Suppressor macrophage treated with lipopolysaccharide for 4 hours (primary cell): ENCODE data around the gene ZMYND8.
"Not testable (repeated sequence)": the region's sequence is repeated elsewhere in the genome, so short reads cannot be mapped to it uniquely, and the experiment has no call there.

ENCODE experiments used
- DNase-seq: peaks from one replicate; pipeline ENCODE4 v3.0.0-alpha.2; 2020

ZMYND8 gene

DNA sequence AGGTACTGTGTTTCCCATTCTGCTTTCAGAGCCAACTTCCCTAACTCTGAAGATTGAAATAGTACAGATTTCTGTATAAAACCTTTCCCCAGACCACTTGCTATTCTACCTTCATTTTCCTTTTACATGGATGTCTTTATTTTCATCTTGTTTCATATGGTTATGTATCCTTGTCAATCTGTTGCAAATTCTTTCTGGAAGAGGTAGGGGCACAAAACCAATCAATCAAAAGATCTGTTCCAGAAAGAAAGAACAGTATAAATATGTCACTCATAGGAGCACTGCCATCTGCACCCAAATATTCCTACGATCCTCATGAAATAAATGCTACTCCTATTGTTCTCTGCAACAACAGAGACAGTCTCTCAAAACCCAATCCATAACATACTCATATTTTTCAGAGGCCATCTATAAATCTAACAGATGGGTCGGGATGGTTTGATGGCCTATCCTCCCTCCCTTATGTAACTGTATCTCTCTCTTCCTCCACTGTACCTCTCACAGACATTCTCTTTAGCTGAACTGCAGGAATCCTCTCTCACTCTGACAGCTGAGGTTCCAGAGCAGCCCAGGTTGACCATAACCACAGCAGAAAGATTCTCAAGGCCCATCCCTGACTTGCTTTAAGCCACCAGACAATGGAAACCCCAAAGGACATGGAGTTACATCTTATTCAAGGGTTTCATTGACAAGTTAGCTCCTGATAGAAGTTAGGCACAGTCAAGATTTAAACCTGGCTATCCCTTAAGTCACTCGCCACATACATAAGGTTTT lies 112.8 kb downstream of the ZMYND8 start:
- DNase-seq, result no peak

DNA sequence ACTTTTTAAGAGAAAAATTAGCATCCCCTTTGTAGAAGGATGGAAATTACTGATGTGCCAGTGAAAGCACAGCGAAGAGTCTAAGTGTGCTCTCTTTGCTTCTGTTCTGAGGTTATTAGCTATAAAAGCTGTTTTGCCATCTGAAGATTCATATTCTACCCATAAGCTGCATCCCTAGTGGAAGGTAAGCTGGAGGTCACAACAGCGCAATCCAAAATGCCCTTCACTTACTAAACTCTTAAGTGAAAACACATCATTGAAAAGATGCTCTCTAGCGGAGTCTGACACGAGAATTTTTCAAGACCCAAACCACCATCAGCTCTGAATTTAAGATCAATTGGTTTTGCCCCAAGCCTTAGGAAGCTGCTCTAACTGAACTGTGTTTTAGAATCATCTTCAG lies 113.5 kb downstream of the ZMYND8 start:
- no peak for DNase-seq

GRCh38 chr20:47241345-47241781 lies 115.1 kb downstream of the ZMYND8 start:
- no peak for DNase-seq

GRCh38 chr20:47240096-47240495 lies 116.4 kb downstream of the ZMYND8 start:
- DNase-seq, result not testable (repeated sequence)

- DNase-seq, result no peak
Measured at GRCh38 chr20:47239719-47240067, 116.8 kb downstream of the ZMYND8 start.

GRCh38 chr20:47238780-47239718 lies 117.5 kb downstream of the ZMYND8 start:
- no peak for DNase-seq

DNA sequence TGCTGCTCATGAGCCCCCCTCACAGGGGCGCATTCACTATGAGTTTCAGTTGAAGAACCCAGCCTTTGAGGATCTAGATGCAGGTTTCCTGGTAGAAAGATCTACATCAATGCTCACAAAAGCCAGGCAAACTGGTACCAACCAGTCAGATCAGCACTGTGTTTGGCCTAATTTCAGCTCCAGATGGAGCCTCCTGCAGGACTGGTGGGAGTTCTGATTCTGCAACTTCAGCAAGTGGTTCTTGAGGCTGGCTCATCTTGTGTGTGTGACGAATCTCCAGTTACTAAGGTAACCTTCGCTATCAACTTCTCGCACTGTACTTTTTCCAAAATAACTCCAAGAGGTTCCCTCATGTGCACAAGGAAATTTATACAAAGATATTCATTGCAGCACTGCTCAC lies 118.8 kb downstream of the ZMYND8 start:
- no peak for DNase-seq

DNA sequence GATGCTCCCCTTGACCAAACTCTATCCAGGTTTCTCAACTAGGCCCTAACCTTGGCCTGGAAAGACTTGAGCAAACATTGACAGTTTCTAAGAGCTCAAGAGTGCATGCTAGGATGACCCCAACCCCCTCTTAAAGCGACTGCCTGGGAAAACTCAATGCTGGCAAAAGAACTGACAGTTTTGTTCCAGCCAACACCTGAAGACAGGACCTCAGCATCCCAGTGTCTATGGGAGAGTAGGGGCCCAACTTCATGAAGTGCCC lies 119.9 kb downstream of the ZMYND8 start:
- DNase-seq, result no peak

DNA sequence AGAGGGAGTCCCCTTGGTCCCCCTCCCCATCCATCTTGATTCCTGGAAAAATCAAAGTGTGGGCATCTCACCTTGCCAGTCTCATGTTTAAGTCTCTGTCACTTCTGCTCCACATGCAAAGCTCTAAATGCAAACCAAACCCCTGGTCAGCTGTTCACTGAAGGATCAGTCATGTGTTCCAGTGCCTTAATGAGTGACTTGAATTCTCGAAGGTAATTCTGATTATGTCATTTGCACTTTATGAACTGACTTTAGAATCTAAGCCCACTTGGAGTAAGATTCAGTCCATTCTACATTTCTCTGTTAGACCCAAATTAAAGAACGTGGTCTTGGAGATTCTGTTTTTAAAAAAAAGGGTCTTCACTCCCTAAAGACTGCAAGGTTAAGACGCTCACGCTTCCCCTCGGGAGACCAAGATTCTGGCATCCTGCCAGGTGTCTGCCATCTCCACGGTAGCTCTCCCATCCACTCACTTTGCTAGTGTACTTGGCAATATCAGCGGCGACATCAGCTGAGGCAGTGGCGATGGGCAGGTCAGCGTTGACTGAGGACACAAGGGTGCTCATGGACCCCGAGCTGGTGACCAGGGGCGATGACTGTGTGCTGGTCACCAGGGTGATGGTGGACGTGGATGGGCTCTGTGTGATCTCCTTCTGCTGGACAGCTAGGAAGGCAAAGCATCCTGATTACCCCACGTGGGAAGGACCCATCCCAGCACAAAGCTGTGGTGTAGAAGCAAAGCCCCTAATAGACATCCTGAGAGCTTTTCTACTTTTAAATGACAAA lies 120.5 kb downstream of the ZMYND8 start:
- DNase-seq, result no peak

DNA sequence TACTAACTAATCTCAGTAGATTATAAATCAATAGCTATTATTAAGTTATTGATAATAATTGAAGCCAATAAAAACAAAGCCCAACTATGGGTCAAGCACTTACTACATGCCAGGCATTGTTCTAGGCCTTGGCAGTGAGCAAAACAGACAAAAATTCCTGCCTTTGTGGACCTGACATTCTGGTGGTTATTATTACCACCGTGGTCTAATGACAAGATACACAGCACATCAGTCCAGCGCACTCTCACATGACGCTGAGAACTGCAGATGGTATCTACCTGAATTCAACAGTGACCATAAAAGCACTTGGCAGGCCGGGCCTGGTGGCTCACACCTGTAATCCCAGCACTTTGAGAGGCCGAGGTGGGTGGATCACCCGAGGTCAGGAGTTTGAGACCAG lies 121.4 kb downstream of the ZMYND8 start:
- DNase-seq, result no peak

DNA sequence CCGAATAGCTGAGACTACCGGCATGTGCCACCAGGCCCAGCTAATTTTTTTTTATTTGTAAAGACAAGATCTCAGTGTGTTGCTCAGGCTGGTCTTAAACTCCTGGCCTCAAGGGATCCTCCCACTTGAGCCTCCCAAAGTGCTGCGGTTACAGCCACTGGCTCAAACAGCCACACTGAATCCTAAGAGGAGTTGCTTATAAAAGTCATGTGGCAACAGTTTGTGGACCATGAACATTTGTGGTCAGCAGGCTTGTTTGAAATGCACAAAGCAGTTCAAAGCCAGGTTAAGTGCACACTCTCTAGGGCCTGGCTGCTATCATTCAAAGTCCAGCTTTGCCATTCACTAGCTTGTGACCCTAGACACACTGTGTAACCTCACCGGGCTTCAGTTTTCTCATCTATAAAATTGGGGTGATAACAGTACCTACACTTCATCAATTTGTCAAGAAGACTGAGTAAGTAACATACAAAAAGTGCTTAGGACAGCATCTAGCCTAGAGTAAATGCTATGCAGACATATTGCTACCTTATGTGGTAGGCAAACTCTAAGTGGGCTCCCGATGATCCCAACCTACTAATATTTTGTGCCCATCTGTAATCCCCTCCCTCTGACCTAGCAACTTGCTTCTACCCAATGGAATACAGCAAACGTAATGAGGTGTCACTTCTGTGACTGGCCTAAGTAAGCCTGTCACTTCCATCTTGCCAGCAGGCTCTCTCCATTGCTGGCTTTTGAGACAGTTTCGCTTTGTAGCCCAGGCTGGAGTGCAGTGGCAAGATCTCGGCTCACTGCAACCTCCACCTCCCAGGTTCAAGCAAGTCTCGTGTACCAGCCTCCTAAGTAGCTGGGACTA lies 122.9 kb downstream of the ZMYND8 start:
- DNase-seq, result no peak

GRCh38 chr20:47232518-47232917 lies 124.0 kb downstream of the ZMYND8 start:
- DNase-seq, result no peak

DNA sequence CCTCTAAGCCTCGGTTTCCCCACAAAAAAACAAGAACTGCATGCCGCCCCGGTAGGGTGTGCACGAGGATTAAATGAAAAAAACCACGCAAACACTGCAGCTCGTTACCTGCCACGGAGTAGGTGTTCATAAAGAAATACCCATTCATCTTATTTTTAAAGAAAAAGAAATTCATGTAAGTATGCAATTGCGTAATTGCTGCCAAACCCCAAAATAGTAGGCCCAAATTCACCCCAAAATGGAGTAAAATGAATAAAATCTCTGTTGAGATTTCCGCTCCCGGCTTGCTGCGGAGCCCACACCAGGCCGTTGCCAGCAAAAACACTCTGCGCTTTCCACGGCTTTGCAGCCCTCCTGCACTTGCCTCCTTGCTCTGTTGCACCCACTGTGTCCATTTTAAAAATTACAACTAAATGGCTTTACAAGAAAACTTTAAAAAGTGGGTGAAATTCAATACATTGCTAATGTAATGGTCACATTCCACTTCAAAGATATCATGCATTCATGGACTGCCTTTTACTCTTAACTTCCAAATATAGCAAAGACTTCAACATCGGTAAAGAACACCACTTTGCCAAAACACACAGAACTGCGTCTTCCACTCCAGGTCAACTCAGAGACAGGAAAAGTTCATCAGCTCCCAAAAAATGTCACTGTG lies 125.0 kb downstream of the ZMYND8 start:
- DNase-seq, result no peak

GRCh38 chr20:47230811-47231256 lies 125.7 kb downstream of the ZMYND8 start:
- DNase-seq, result no peak

- no peak for DNase-seq
Measured at GRCh38 chr20:47228654-47229053, 127.8 kb downstream of the ZMYND8 start.

DNA sequence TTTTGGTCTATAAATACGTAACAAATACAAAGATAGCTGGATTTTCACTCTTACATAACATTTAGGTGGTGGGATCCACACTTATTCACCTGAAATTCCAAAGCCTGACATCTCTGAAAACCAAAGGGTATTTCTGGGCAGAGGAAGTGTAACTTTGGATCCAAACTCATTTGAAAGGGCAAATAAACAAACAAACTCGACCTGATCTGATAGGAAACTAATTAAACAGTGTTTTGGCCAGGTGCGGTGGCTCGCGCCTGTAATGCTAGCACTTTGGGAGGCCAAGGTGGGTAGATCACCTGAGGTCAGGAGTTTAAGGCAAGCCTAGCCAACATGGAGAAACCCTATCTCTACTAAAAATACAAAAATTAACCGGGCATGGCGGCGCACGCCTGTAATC lies 128.9 kb downstream of the ZMYND8 start:
- no peak for DNase-seq

- no peak for DNase-seq
Measured at GRCh38 chr20:47227119-47227518, 129.4 kb downstream of the ZMYND8 start.

DNA sequence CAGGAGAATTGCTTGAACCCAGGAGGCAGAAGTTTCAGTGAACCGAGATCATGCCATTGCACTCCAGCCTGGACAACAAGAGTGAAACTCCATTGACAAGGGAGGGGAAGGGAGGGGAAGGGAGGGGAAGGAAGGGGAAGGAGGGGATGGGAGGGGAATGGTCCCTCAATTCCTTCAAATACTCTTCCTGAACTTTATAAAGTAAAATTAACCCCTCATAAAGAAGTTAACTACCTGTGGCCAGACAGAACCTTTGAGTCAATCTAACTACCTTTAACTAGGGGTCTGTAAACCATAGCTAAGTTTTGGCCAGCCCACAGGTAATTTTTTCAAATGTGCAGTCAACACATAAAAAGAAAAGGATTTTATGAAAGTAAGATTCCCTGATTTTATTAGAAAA lies 131.0 kb downstream of the ZMYND8 start:
- DNase-seq, result no peak

- no peak for DNase-seq
Measured at GRCh38 chr20:47224857-47225256, 131.6 kb downstream of the ZMYND8 start.

DNA sequence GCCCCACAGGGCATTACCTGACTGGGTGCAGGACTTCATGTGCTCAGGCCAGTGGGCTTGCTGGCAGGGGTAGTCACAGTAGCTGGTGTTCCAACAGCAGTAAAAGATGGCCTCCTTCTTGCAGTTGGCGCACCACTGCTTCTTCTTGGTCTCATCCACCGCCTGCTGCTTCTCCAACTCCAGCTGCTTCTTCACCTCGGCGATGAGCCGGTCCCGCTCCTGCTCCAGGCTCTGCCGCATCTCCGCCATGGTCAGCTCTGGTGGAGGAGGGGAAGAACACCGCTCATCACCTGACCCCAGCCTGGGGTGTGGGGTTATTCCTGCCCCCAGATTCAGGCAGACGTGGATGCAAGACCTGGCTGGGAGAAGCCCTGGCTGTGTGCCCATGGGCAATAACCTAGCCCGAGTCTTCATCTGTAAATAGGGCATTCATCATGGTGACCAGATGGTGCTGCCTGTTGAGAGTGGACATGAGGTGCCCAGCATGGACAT lies 132.2 kb downstream of the ZMYND8 start:
- no peak for DNase-seq

DNA sequence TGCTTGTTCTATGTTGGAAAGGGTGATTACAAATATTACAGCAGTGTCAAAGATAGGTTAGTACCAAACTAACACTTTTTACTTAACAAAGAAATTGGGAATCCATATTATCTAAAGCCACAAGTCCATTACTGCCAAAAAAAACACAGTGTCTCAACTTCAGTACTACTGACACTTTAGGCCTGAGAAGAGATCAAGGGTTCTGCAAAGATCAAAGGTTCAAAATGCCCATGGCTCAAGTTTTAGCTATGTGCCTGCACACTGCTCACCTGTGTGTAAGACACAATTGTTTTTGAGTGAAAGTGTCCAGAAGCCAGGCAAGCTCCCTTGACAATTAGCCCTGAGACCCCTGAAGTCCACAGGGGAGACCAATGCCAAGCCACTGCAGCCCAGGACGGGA lies 132.6 kb downstream of the ZMYND8 start:
- DNase-seq, result no peak
